HepG2 (cell line): ENCODE results near the gene FUOM. TPM values are rescaled to one million over a fixed set of nuclear protein-coding genes. Genes with fewer than 3 reads are reported as not detected.
A peak's percentile ranks its signal among the peaks of the same experiment; 100 is the strongest.

Experiments
- FOSL2 ChIP-seq: sonication (generic); formaldehyde crosslinking; IDR thresholded peaks from 2 replicates; pipeline ENCODE4 v1.4.0; 2020; ENCODE audit warnings: missing genetic modification reagents
- FOXA3 ChIP-seq: IDR thresholded peaks from 2 replicates; pipeline ENCODE4 v1.6.1; 2016; ENCODE audit warnings: missing genetic modification reagents, missing compliant biosample characterization
- FOXK1 ChIP-seq: sonication (generic); formaldehyde crosslinking; IDR thresholded peaks from 2 replicates; pipeline ENCODE4 v1.4.0; 2020; ENCODE audit warnings: low read depth, missing genetic modification reagents, borderline replicate concordance
- KLF12 ChIP-seq: sonication (generic); formaldehyde crosslinking; IDR thresholded peaks from 2 replicates; pipeline ENCODE4 v1.4.0; 2020; ENCODE audit warnings: missing genetic modification reagents, borderline replicate concordance
- KMT2A ChIP-seq: sonication (generic); formaldehyde crosslinking; IDR thresholded peaks from 2 replicates; pipeline ENCODE4 v1.4.0; 2020; ENCODE audit warnings: missing genetic modification reagents
- NFE2 ChIP-seq: sonication (generic); formaldehyde crosslinking; IDR thresholded peaks from 2 replicates; pipeline ENCODE4 v1.4.0; 2020; ENCODE audit warnings: missing genetic modification reagents
- SATB2 ChIP-seq: sonication (generic); formaldehyde crosslinking; IDR thresholded peaks from 2 replicates; pipeline ENCODE4 v1.5.0; 2020; ENCODE audit warnings: missing genetic modification reagents
- ZFX ChIP-seq: sonication (generic); formaldehyde crosslinking; IDR thresholded peaks from 2 replicates; pipeline ENCODE4 v1.4.0; 2020; ENCODE audit warnings: mild to moderate bottlenecking, low read depth, missing genetic modification reagents, moderate library complexity
- ZMAT3 ChIP-seq: sonication (generic); formaldehyde crosslinking; conservative IDR thresholded peaks from 2 replicates; pipeline ENCODE4 v1.7.0; 2021; ENCODE audit warnings: missing genetic modification reagents
- polyA plus RNA-seq, 8 experiments: library from polyadenylated mRNA; depleted of rRNA in 3 of 8; stranded (reverse) in 7 of 8; unstranded in 1 of 8; fragments of >200 nt; fragmentation: Illumina TruSeq in 4 of 8; extraction: Trizol in 4 of 8; gene quantifications; 2 replicates each; pipeline versions ENCODE4 v1.2.1 to v1.2.3, GENCODE V29; 2011 to 2016; ENCODE audit warnings: low read depth in 4 of 8, missing spikeins in 1 of 8, mixed read lengths in 1 of 8; ENCODE audit not compliant: insufficient read depth in 1 of 8
- total RNA-seq, 5 experiments: library from RNA; depleted of rRNA; stranded (reverse); fragments of >200 nt; fragmentation: Illumina TruSeq; extraction: Trizol; gene quantifications; 2 replicates each; pipeline ENCODE4 v1.2.3, GENCODE V29; 2016; ENCODE audit warnings: low read depth in 1 of 5
- TF ChIP-seq, protein P1 (sequence below): sonication (generic); formaldehyde crosslinking; IDR thresholded peaks from 2 replicates; pipeline ENCODE4 v1.8.1; 2023; ENCODE audit warnings: mild to moderate bottlenecking, inconsistent platforms, moderate library complexity, missing genetic modification reagents, borderline replicate concordance
- TF ChIP-seq, protein P2 (sequence below): sonication (generic); formaldehyde crosslinking; IDR thresholded peaks from 2 replicates; pipeline ENCODE4 v1.4.0; 2020; ENCODE audit warnings: missing genetic modification reagents, low read depth, mild to moderate bottlenecking, borderline replicate concordance

Gene FUOM
- total and polyA plus RNA-seq, 2 of the 13 experiments (the other 11 are each of a cell fraction or from before 2014, with no cell fraction given) = 27.5 to 60.4 TPM

DNA sequence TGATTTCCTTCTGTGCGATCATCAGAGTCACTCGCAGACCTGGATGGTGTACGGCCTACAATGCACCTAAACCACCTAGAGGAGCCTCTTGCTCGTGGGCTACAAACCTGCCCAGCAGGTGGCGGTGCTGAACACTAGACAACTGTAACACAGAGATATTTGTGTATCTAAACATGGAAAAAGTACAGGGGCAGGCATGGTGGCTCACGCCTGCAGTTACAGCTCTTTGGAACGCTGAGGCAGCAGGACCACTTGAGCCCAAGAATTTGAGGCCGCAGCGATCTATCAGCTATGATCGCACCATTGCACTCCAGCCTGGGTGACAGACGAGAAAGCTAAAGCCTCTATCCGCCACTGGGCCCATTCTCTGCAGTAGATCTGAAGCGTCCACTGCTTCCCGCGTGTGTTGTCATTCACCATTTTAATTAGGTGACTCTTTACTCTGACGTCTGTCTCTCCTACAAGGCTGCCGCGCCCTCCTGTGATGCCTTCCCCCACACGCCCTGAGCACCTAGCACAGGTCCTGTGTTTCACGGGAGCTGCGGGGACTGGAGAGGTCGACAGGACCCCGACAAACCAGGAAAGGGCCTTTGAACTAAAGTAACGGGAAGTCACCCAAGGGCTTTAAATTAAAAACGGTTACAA lies 49.9 kb downstream of the FUOM start (continued):
- TF ChIP-seq, protein P1, sequence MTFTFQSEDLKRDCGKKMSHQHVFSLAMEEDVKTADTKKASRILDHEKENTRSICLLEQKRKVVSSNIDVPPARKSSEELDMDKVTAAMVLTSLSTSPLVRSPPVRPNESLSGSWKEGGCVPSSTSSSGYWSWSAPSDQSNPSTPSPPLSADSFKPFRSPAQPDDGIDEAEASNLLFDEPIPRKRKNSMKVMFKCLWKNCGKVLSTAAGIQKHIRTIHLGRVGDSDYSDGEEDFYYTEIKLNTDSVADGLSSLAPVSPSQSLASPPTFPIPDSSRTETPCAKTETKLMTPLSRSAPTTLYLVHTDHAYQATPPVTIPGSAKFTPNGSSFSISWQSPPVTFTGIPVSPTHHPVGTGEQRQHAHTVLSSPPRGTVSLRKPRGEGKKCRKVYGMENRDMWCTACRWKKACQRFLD (CRISPR knock-in tag) = peak; percentile 31; the same call in 1 of the 2 replicates
- 0 out of 2 replicates have a peak, but pooled peaks have one; percentile 26 for TF ChIP-seq SATB2 (CRISPR knock-in tag)
- peak; percentile 81; the same call in 1 of the 2 replicates for TF ChIP-seq FOXK1
- TF ChIP-seq ZFX = peak; percentile 57
- peak; percentile 33; the same call in 1 of the 2 replicates for TF ChIP-seq KLF12 (CRISPR knock-in tag)
- TF ChIP-seq FOXA3 (CRISPR knock-in tag) = peak; percentile 75
- TF ChIP-seq, protein P2, sequence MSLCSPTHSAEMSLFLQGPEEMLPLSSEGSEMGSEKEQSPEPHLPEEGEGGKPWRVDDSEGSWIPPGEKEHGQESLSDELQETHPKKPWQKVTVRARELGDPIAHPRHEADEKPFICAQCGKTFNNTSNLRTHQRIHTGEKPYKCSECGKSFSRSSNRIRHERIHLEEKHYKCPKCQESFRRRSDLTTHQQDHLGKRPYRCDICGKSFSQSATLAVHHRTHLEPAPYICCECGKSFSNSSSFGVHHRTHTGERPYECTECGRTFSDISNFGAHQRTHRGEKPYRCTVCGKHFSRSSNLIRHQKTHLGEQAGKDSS (CRISPR knock-in tag) = peak; percentile 25; the same call in 1 of the 2 replicates
- no peak for TF ChIP-seq NFE2 (CRISPR knock-in tag)
- peak; percentile 45; the same call in 1 of the 2 replicates for TF ChIP-seq ZMAT3 (CRISPR knock-in tag)
- 0 out of 2 replicates have a peak, but pooled peaks have one; percentile 4 for TF ChIP-seq FOSL2 (CRISPR knock-in tag)
- 0 out of 2 replicates have a peak, but pooled peaks have one; percentile 24 for TF ChIP-seq KMT2A (CRISPR knock-in tag)
- TF ChIP-seq, all 625 proteins: peak for 64
